GM23338 (cell line): ENCODE measurements around the gene NUP153.

ENCODE experiments used
- EZH2 ChIP-seq: fragments of 200-600 bp; sonication (generic); IDR thresholded peaks from one replicate; pipeline ENCODE4 v1.8.0; 2017; ENCODE audit warnings: antibody characterized with exemption, mild to moderate bottlenecking, low read depth; ENCODE audit not compliant: unreplicated experiment
- POLR2AphosphoS5 ChIP-seq: IDR thresholded peaks from 2 replicates; pipeline ENCODE4 v1.6.1; 2016; ENCODE audit warnings: antibody characterized with exemption, low read depth

- TF ChIP-seq EZH2 (no peak), POLR2AphosphoS5 (no peak)
Observed at GRCh38 chr6:17700421-17701416, 6.0 kb downstream of the NUP153 start.
